Loucy (cell line): ENCODE data around the gene MED13L.

Source experiments
- H2AFZ ChIP-seq: fragments of 200-600 bp; sonication (generic); 2 replicates; pipeline ENCODE4 v1.6.0; 2016; ENCODE audit warnings: antibody characterized with exemption, mild to moderate bottlenecking, low read length, moderate library complexity
- H3F3A ChIP-seq: fragments of 200-600 bp; 2 replicates; pipeline ENCODE4 v1.6.0; 2016; ENCODE audit warnings: antibody characterized with exemption, low read depth, mild to moderate bottlenecking
- H3K27me3 ChIP-seq: fragments of 200-600 bp; sonication (generic); 2 replicates; pipeline ENCODE4 v1.6.1; 2014; ENCODE audit warnings: low read length, mild to moderate bottlenecking; ENCODE audit not compliant: insufficient read depth, poor library complexity, severe bottlenecking
- H3K36me3 ChIP-seq: fragments of 200-600 bp; sonication (generic); 2 replicates; pipeline ENCODE4 v1.6.1; 2016; ENCODE audit warnings: low read length; ENCODE audit not compliant: insufficient read depth
- H3K4me1 ChIP-seq: fragments of 200-600 bp; sonication (generic); 2 replicates; pipeline ENCODE4 v1.5.1; 2014; ENCODE audit warnings: low read length, mild to moderate bottlenecking; ENCODE audit not compliant: insufficient read depth, poor library complexity, severe bottlenecking
- H3K4me2 ChIP-seq: fragments of 200-600 bp; sonication (generic); 2 replicates; pipeline ENCODE4 v1.6.0; 2014; ENCODE audit warnings: antibody characterized with exemption, low read length, low read depth, mild to moderate bottlenecking; ENCODE audit not compliant: poor library complexity, severe bottlenecking
- H3K4me3 ChIP-seq: fragments of 200-600 bp; sonication (generic); 2 replicates; pipeline ENCODE4 v1.5.1; 2014; ENCODE audit warnings: low read length, mild to moderate bottlenecking, mixed read lengths; ENCODE audit not compliant: poor library complexity, severe bottlenecking
- H3K79me2 ChIP-seq: fragments of 200-600 bp; sonication (generic); 2 replicates; pipeline ENCODE4 v1.6.1; 2014; ENCODE audit warnings: low read length; ENCODE audit not compliant: insufficient read depth
- H3K9ac ChIP-seq: fragments of 200-600 bp; sonication (generic); 2 replicates; pipeline ENCODE4 v1.6.0; 2014; ENCODE audit warnings: mild to moderate bottlenecking, low read depth, low read length, moderate library complexity; ENCODE audit not compliant: poor library complexity, severe bottlenecking
- H3K9me2 ChIP-seq: fragments of 200-600 bp; sonication (generic); replicated peaks from 2 replicates; pipeline ENCODE4 v1.6.1; 2016; ENCODE audit warnings: low read depth, low read length, mixed read lengths
- H3K9me3 ChIP-seq: fragments of 200-600 bp; sonication (generic); 2 replicates; pipeline ENCODE4 v1.6.1; 2014; ENCODE audit warnings: mild to moderate bottlenecking, antibody characterized with exemption, low read length, low read depth; ENCODE audit not compliant: insufficient read depth
- H4K20me1 ChIP-seq: fragments of 200-600 bp; sonication (generic); 2 replicates; pipeline ENCODE4 v1.6.0; 2014; ENCODE audit warnings: antibody characterized with exemption, low read length, mild to moderate bottlenecking; ENCODE audit not compliant: insufficient read depth, poor library complexity, severe bottlenecking
- EZH2phosphoT487 ChIP-seq: fragments of 200-600 bp; IDR thresholded peaks from 2 replicates; pipeline ENCODE4 v1.6.1; 2018; ENCODE audit warnings: antibody characterized with exemption, mild to moderate bottlenecking, moderate library complexity, borderline replicate concordance
- TF ChIP-seq, protein P1 (sequence below): fragments of 200-600 bp; sonication (generic); conservative IDR thresholded peaks from 2 replicates; pipeline ENCODE4 v1.5.1; 2014; ENCODE audit warnings: mild to moderate bottlenecking, antibody characterized with exemption, low read length

The MED13L gene

DNA sequence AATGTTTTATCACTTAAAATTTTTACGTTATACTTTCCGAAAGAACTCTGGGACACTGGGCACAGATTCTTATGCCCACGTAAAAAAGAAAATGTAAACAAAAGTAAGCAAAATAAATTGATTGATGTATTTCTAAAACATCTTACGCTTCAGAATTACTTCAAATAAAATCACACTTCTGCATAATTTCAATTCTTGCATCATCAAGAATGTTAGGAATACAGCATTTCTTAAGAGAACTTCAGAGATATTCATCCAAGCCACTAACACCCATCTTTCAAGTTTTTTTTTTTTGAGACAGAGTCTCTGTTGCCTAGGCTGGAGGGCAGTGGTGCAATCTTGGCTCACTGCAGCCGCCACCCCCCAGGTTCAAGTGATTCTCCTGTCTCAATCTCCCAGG is 180.6 kb downstream of the MED13L start:
- Histone ChIP-seq H3K36me3 (no peaks in the 10 kb centered on the region; the same call in 1 of the 2 replicates), H3K9ac (no peak overlapping the region), H3K27me3 (no peaks in the 10 kb centered on the region), H3K79me2 (peaks cover 56% of the 10 kb centered on the region), H3K4me3 (no peak overlapping the region), H3K9me3 (no peaks in the 10 kb centered on the region), H3K9me2 (no peaks in the 10 kb centered on the region), H3K4me1 (peaks cover 16% of the 10 kb centered on the region), H3K4me2 (no peak overlapping the region), H3F3A (0 out of 2 replicates have a peak, but pooled peaks cover 3% of the 10 kb centered on the region), H4K20me1 (peaks cover 4% of the 10 kb centered on the region), H2AFZ (no peak overlapping the region)
- TF ChIP-seq, protein P1, sequence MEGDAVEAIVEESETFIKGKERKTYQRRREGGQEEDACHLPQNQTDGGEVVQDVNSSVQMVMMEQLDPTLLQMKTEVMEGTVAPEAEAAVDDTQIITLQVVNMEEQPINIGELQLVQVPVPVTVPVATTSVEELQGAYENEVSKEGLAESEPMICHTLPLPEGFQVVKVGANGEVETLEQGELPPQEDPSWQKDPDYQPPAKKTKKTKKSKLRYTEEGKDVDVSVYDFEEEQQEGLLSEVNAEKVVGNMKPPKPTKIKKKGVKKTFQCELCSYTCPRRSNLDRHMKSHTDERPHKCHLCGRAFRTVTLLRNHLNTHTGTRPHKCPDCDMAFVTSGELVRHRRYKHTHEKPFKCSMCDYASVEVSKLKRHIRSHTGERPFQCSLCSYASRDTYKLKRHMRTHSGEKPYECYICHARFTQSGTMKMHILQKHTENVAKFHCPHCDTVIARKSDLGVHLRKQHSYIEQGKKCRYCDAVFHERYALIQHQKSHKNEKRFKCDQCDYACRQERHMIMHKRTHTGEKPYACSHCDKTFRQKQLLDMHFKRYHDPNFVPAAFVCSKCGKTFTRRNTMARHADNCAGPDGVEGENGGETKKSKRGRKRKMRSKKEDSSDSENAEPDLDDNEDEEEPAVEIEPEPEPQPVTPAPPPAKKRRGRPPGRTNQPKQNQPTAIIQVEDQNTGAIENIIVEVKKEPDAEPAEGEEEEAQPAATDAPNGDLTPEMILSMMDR = no peak
- TF ChIP-seq EZH2phosphoT487 = no peak

DNA sequence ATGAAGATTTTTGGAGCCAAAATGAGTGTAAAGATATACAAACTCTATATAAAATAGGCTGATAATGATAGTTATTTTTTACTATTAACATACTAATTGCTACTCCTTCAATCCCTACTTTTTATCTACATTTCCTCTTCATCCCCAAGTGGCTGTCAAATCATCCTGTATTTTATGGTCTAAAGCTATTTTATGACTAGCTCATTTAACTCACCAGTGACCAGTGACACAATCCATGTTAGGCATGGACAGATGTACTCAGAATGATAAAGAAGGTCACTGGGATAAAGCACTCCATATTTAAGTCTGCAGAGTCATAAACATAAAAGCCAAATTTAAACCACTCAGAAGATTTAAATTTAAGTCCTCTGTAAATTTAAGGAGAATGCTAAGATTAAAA is 183.0 kb downstream of the MED13L start:
- H3K4me1 ChIP-seq = peaks cover 26% of the 10 kb centered on the region
- no peaks in the 10 kb centered on the region for H4K20me1 ChIP-seq
- no peaks in the 10 kb centered on the region; the same call in 1 of the 2 replicates for H3K36me3 ChIP-seq
- H3K4me2 ChIP-seq = no peak overlapping the region
- TF ChIP-seq, protein P1 = no peak
- no peak for TF ChIP-seq EZH2phosphoT487
- H2AFZ ChIP-seq = no peak overlapping the region
- H3K9me3 ChIP-seq = no peaks in the 10 kb centered on the region
- H3K4me3 ChIP-seq = no peak overlapping the region
- H3K79me2 ChIP-seq = peaks cover 55% of the 10 kb centered on the region
- H3K9me2 ChIP-seq = no peaks in the 10 kb centered on the region
- no peaks in the 10 kb centered on the region for H3K27me3 ChIP-seq
- 0 out of 2 replicates have a peak, but pooled peaks cover 3% of the 10 kb centered on the region for H3F3A ChIP-seq
- no peak overlapping the region for H3K9ac ChIP-seq

DNA sequence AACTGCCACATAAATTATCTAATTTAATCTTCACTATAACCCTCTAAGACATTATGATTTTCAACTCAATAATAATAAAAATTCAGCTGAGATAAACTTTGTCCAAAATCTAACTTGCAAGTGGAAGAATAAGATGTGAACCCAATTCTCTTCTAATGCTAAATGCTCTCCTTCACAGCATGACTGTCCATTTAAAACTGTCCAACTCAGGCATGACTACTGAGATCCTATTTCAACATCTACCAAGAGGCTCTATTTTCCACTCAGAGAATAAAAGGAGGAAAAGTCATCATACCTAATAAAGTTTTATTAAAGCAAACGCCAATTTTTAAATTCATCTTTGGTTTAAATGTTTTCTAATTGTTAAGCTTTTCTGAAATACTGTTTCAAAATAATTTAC is 183.6 kb downstream of the MED13L start:
- Histone ChIP-seq H4K20me1 (no peaks in the 10 kb centered on the region), H3F3A (0 out of 2 replicates have a peak, but pooled peaks cover 3% of the 10 kb centered on the region), H3K9me3 (no peaks in the 10 kb centered on the region), H3K9me2 (no peaks in the 10 kb centered on the region), H3K36me3 (no peaks in the 10 kb centered on the region; the same call in 1 of the 2 replicates), H3K4me3 (no peak overlapping the region), H3K9ac (no peak overlapping the region), H3K4me2 (no peak overlapping the region), H2AFZ (no peak overlapping the region), H3K4me1 (peaks cover 27% of the 10 kb centered on the region), H3K27me3 (no peaks in the 10 kb centered on the region), H3K79me2 (peaks cover 55% of the 10 kb centered on the region)
- no peak for TF ChIP-seq EZH2phosphoT487
- TF ChIP-seq, protein P1 = no peak
